Stimulated activated CD8-positive, alpha-beta memory T cell treated with anti-CD3 and anti-CD28 coated beads, Interleukin-15, amount 100 ng/mL, for 4 hours (primary cell): Measurements from ENCODE around the gene ACSL3.

Source experiments
- DNase-seq, 2 donors: peaks; one replicate each; pipeline ENCODE4 v3.0.0-alpha.2; 2020; ENCODE audit warnings: low read depth in 2 of 2

The ACSL3 gene

GRCh38 chr2:222942561-222942960 lies 81.7 kb downstream of the ACSL3 start:
- no peak for DNase-seq

- no peak for DNase-seq
Observed at GRCh38 chr2:222942977-222943376, 82.1 kb downstream of the ACSL3 start.

GRCh38 chr2:222943820-222944219 lies 83.0 kb downstream of the ACSL3 start:
- no peak for DNase-seq

GRCh38 chr2:222944552-222944951 lies 83.7 kb downstream of the ACSL3 start:
- DNase-seq: no peak

GRCh38 chr2:222944971-222945740 lies 84.3 kb downstream of the ACSL3 start:
- DNase-seq: no peak

DNA sequence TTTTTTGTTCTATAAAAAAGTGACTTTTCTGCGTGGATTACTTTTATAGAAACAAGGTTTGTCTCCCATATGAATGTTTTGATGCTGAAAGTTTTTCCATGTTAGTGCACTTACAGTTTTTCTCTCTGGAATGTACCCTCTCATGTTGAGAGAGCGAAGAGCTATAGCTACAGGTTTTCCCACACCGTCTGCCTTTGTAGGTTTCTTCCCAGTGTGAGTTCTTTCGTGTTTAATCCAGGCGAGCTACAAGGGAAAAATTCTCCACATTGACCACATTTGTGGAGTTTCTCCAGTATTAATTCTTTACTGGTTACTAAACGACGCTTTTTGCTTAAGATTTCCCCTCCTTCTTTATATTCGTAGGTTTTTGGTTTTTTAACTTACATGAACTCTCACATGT lies 85.1 kb downstream of the ACSL3 start:
- DNase-seq: no peak

- no peak for DNase-seq
Observed at GRCh38 chr2:222946700-222947287, 86.0 kb downstream of the ACSL3 start.

DNA sequence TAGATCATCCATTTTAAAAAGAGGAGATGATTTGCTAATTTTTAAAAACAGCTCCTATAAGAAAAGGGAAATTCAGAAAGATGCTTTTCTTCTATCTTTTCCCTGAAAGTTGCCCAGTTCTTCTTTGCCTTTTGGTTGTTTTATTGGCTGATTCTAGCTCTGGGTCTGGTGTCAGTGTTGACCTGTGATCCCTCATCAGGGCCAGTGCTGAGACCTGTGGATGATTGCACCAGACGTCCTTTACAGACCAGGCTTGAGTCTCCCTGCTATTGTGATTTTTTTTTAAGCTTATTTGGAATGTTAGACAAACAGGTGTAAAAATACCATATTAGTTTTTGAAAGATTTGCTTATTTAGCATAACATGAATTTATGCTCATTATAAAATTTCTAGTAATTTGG lies 88.2 kb downstream of the ACSL3 start:
- DNase-seq: no peak

- no peak for DNase-seq
Observed at GRCh38 chr2:222949690-222950323, 89.0 kb downstream of the ACSL3 start.

- no peak for DNase-seq
Observed at GRCh38 chr2:222950638-222951285, 89.9 kb downstream of the ACSL3 start.

DNA sequence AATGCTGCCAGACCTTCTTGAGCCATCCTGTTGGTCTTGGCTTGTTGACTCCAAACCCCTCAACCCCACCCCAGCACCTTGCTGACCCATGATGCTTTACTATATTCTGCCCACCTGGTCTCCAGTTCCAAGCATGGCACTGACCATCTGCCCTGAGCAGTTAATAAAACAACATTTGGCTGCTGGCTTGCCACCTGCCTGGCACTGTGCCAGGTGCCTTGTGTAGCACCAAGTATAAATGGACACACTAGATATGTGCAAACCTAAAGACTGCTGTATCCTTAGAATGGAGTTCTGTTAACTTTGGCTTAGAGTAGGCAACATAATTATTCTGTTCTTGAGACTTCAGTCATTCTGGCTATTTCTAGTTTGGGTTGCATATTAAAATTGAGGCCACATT lies 91.4 kb downstream of the ACSL3 start:
- DNase-seq: no peak

DNA sequence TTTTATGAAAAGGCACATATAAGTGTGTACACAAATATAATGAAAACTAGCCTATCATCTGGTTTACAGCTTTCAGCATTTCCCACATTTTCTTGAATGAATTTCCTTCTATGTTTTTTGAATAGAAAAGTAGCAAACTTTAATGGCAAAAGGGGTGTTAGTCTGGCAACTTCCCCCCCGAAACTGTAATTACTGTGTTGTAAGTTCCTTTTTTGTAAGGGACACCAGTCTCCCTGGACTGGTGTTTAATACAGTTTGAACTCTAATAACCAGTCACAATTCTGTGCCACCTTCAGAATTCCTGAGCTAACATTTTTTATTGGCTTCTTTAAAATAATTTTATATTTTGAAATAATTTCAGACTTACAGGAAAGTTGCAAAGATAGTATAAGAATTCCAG lies 94.2 kb downstream of the ACSL3 start:
- DNase-seq: no peak

DNA sequence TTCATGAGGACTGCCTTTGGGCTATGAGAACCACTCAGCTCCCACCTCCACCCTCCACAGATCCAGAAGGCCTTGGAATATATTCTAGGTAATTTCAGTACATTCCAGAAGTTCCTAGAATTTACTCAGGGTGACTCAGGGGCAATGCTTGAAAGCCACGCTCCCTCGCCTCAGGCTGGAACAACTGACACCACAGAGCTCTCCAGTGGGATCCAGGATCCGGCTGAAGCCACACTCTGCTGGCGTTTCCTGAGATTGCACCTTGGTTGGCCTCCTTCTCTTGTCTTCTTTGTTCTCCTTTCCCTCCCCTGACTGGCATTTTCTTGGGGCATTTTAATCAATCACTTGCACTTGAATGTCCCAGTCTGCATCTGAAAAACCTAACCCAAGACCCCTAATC lies 98.5 kb downstream of the ACSL3 start:
- DNase-seq: no peak

DNA sequence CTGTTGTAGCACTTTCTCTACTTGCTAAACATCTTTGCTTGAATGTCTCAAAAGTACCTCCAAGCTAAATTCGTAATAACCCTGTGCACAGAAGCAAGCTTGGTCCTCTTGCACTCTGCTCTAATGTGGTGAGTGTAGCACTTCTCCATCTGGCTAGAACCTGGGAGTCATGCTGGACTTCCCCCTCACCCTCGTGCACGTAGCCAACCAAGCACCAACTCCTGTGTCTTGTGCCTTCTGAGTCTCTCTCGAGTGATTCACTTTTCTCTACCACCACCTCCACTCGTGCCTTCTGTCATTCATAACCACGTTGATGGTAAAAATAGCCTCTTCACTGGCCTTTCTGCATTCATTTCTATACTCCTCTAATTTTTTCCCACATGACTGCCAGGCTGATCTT lies 99.3 kb downstream of the ACSL3 start:
- DNase-seq: no peak

DNA sequence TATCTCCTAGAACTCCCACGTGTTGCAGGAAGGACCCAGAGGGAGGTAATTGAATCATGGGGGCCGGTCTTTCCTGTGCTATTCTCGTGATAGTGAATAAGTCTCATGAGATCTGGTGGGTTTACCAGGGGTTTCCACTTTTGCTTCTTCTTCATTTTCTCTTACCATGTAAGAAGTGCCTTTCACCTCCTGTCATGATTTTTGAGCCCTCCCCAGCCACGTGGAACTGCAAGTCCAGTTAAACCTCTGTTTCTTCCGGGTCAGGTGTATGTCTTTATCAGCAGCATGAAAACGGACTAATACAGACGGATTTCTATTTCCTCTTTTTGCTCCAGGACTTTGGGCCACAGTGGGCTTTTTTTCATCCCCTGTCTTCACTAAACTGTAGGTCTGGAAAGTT lies 102.8 kb downstream of the ACSL3 start:
- DNase-seq: no peak

DNA sequence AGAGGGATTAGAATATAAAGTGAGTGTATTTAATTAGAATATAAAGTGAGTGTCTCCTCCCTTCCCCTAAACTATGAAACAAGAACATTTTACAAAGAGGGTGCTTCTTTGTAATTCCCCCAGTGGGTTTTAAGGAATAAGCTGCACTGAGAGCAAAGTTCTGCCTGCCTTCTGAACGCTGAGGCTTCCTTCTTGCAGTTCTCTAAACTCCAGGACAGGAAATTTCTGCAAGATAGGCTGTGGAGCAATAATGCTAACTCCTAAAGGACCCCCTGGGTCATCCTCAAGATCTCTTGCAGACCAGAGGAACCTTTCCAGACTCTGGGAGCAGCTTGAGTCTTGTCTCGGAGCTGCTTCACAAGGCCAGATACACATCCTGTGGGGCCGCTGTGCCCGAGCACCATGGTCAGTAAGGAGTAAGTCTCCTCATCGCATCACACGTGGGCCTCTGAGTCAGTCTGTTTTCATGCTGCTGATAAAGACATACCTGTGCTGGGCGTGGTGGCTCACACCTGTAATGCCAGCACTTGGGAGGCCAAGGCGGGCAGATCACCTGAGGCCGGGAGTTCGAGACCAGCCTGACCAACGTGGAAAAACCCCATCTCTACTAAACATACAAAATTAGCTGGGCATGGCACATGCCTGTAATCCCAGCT lies 103.7 kb downstream of the ACSL3 start:
- DNase-seq: no peak

- no peak for DNase-seq
Observed at GRCh38 chr2:222965555-222965954, 104.7 kb downstream of the ACSL3 start.

GRCh38 chr2:222968550-222969155 lies 107.8 kb downstream of the ACSL3 start:
- DNase-seq: no peak

GRCh38 chr2:222969491-222969890 lies 108.7 kb downstream of the ACSL3 start:
- DNase-seq: no peak

GRCh38 chr2:222972420-222972819 lies 111.6 kb downstream of the ACSL3 start:
- no peak for DNase-seq

DNA sequence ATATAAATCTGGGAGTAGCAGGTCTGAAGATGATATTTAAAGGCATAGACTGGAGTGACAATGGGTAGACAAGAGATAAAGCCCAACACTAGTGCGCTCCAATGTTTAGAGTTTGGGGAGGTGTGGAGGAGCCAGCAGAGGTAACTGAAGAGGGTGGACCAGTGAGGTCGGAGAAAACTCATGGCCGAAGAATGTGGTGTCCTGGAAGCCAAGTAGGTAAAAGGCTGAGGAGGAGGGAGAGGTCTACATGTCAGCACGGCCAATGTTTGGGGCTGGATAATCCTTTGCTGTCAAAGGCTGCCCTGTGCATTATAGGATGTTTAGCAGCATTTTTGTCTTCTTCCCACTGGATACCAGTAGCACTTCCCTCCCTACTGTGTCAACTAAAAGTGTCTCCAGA lies 112.4 kb downstream of the ACSL3 start:
- DNase-seq: no peak

- DNase-seq: no peak
Observed at GRCh38 chr2:222973733-222974132, 112.9 kb downstream of the ACSL3 start.
